Psoas muscle (tissue), 8 donors: ENCODE data around the gene CFAP92. TPM values are rescaled to one million over a fixed set of nuclear protein-coding genes. Genes with fewer than 3 reads are reported as not detected.

Experiments used
- ATAC-seq, 4 donors: fragments of 200-7000 bp; cut with Tn5 transposase; one replicate each; pipeline ENCODE4 v1.9.1; 2020; ENCODE audit warnings: moderate library complexity in 3 of 4, mild to moderate bottlenecking in 2 of 4
- DNase-seq, 2 donors: peaks; one replicate each; pipeline ENCODE4 v3.0.0-alpha.2; 2020
- H3K27ac ChIP-seq: fragments of 200-600 bp; one replicate; pipeline ENCODE4 v1.8.0; 2022
- H3K27me3 ChIP-seq, 3 donors: fragments of 200-600 bp in 1 of 3; one replicate each; pipeline versions ENCODE4 v1.6.1 to v1.8.0; 2013 to 2022; ENCODE audit warnings: low read length in 2 of 3, mild to moderate bottlenecking in 2 of 3, moderate library complexity in 1 of 3; ENCODE audit not compliant: insufficient read depth in 3 of 3
- H3K36me3 ChIP-seq, 2 donors: fragments of 200-600 bp in 1 of 2; one replicate each; pipeline versions ENCODE4 v1.6.1 to v1.8.0; 2013 to 2022; ENCODE audit warnings: low read depth in 1 of 2, mild to moderate bottlenecking in 1 of 2, moderate library complexity in 1 of 2; ENCODE audit not compliant: insufficient read depth in 1 of 2
- H3K4me1 ChIP-seq: fragments of 200-600 bp; one replicate; pipeline ENCODE4 v1.8.0; 2022
- H3K4me3 ChIP-seq: fragments of 200-600 bp; one replicate; pipeline ENCODE4 v1.8.0; 2022; ENCODE audit warnings: mild to moderate bottlenecking
- H3K9me3 ChIP-seq: fragments of 200-600 bp; one replicate; pipeline ENCODE4 v1.8.0; 2022
- WGBS, 3 donors: extraction: QIAGEN DNeasy Blood & Tissue Kit; methylation state at CpG; one replicate each; pipeline versions ENCODE4 v1.1.6 to v1.1.7; 2013; 5-methylcytosine and 5-hydroxymethylcytosine counted together
- intact Hi-C, 2 donors: fragments of 100-400 bp; cut with DNase I; formaldehyde crosslinking; loops; one replicate each; pipeline versions ENCODE4 v1.11.0 to v1.14.2; 2022
- polyA plus RNA-seq, 3 donors: library from polyadenylated mRNA; stranded (reverse); fragments of 200-250 nt; gene quantifications; one replicate each; pipeline ENCODE4 v1.2.3, GENCODE V29; 2013
- total RNA-seq, 4 donors: library from RNA; stranded (reverse); fragmentation: NEBNext Ultra II Directional in 2 of 4; extraction: Animal tissue kit (Norgen Biotek cat#: 25700) in 2 of 4; gene quantifications; one replicate each; pipeline versions ENCODE4 v1.2.1 to v1.2.4, GENCODE V29; 2021 to 2023
- TF ChIP-seq, protein P1 (sequence below): fragments of 200-600 bp; IDR thresholded peaks from one replicate; pipeline ENCODE4 v1.8.0; 2022; ENCODE audit warnings: antibody characterized with exemption
- donor health status: healthy with polysubstance abuse.
- donor health status: DM: no; HTN: no; CAD: no; lungs with moderate emphysema.
- donor health status: Bipolar disorder and iron deficiency.
- donor health status: healthy.
- donor health status: DM: yes; HTN: yes; CAD: no.
- donor health status: DM: no; HTN: no; CAD: no.
- donor health status: DM: no; HTN: no; CAD: no.
- donor health status: DM: yes; HTN: yes; CAD: no.

Gene CFAP92
- total and polyA plus RNA-seq, 7 donors: 0.07 to 0.86 (median 0.15) TPM

DNA sequence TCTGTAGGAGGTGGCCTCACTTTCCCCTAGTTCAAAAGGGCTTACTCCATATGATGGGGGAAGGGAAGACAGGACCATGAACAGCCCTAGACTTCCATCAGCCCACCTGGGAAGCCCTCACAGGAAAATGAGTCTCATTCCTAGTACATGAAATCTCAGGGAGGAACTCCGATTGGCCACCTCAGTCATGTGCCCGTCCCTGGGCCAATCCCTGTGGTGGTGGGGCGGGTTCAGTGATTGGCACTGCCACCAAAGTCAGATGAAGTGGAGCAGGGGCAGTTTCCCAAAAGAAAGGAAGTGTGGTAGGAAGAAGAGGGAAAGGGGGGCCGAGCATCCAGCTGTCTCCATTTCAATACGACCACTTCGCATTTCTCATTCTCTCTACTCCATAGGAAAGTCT is 40.8 kb upstream of the CFAP92 start:
- WGBS, 3 donors: 77 to 78% (median 78%) methylated on average over 6 of the region's 6 CpGs
- intact Hi-C loops: no loop called here
- DNase-seq (no peak), ATAC-seq (no peak)
- Histone ChIP-seq H3K27ac (no peak overlapping the region), H3K9me3 (peaks cover 3% of the 10 kb centered on the region), H3K4me3 (no peak overlapping the region), H3K36me3 (no peaks in the 10 kb centered on the region), H3K4me1 (no peaks in the 10 kb centered on the region), H3K27me3 (peaks cover 0 to 3% (median 0%) of the 10 kb centered on the region in 3 donors)
- TF ChIP-seq, protein P1, sequence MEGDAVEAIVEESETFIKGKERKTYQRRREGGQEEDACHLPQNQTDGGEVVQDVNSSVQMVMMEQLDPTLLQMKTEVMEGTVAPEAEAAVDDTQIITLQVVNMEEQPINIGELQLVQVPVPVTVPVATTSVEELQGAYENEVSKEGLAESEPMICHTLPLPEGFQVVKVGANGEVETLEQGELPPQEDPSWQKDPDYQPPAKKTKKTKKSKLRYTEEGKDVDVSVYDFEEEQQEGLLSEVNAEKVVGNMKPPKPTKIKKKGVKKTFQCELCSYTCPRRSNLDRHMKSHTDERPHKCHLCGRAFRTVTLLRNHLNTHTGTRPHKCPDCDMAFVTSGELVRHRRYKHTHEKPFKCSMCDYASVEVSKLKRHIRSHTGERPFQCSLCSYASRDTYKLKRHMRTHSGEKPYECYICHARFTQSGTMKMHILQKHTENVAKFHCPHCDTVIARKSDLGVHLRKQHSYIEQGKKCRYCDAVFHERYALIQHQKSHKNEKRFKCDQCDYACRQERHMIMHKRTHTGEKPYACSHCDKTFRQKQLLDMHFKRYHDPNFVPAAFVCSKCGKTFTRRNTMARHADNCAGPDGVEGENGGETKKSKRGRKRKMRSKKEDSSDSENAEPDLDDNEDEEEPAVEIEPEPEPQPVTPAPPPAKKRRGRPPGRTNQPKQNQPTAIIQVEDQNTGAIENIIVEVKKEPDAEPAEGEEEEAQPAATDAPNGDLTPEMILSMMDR: no peak

DNA sequence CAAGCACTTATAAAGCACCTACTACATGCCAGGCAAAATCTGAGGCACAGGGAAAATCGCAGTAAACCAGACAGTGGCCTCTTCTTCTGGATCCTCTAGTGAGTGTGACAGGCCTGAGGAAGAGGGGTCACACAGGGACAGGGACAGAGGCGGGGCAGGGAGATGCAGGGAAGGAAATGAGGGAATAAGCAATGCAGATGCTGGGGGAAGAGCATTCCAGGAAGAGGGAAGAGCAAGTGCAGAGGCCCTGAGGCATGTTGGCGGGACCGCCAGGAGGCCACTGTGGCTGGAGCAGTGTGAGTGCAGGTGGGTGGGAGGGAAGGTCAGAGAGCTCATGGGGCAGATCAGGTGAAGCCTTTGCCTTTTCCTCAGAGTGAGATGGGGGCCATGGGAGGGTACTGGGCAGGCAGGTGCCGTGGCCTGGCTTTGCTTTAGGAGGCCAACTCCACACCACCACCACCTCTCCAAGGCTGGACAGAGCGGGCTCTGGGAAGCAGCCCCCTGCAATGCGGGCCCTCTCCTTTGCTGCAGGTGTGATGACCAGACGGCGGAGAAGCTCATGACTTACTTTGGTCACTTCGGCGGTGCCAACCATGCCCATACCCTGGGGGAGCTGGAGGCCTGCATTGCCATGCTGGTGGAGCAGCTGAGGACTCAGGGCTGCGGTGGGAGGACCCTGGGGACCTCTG is 39.9 kb upstream of the CFAP92 start:
- no peak for ATAC-seq
- intact Hi-C loops: no loop called here
- H3K27me3 ChIP-seq: no peaks in the 10 kb centered on the region

DNA sequence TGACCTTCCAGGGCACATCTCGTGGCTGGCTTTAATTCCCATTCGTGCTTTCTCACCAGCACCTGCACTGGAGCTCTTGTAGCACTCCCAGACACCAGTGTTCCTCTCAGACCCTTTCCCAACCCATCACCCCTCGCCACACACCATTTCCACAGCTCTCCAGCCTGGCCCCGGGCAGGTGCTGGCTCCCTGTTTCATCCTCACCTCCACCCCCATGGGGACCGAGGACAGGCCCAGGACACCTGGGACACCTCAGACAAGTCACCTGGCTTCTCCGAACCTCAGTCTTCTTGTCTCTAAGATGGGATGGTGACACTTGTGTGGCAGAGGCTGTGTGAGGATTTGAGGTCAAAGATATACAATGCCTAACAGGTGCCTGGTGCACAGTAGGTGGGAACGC is 39.3 kb upstream of the CFAP92 start:
- H3K4me3 ChIP-seq: no peak overlapping the region
- intact Hi-C loops: no loop called here
- 86 to 89% (median 87%) methylated on average over 7 of the region's 7 CpGs for WGBS, 3 donors
- H3K27me3 ChIP-seq: no peaks in the 10 kb centered on the region
- DNase-seq (no peak), ATAC-seq (no peak)
- H3K36me3 ChIP-seq: no peaks in the 10 kb centered on the region
- H3K27ac ChIP-seq: no peak overlapping the region
- TF ChIP-seq, protein P1: no peak
- peaks cover 3% of the 10 kb centered on the region for H3K9me3 ChIP-seq
- H3K4me1 ChIP-seq: no peaks in the 10 kb centered on the region

More for the DNA sequence above, 39.9 kb upstream of the CFAP92 start:
- 81 to 82% (median 81%) methylated on average over 12 of the region's 12 CpGs for WGBS, 3 donors
- TF ChIP-seq, protein P1: no peak
- no peak overlapping the region for H3K4me3 ChIP-seq
- DNase-seq: no peak
- no peak overlapping the region for H3K27ac ChIP-seq
- H3K4me1 ChIP-seq: no peaks in the 10 kb centered on the region
- peaks cover 3% of the 10 kb centered on the region for H3K9me3 ChIP-seq
- H3K36me3 ChIP-seq: no peaks in the 10 kb centered on the region

DNA sequence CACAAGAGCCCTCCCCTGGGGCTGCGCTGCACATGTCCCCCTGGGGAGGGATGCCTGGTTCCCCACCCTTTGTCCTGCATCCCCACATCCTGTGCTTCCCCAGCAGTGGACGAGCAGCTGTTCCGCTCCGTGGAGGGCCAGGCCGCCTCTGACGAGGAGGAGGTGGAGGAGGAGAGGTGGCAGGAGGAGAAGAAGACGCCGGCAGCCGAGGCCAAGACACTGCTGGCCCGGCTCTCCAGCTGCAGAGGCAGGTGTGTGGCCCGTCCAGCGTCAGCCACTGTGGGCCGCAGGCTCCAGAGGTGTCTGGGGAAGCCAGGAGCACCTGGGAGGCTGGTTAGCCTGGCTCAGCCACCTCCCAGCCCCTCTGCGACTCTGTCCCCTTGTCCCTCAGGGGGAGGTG is 38.8 kb upstream of the CFAP92 start:
- no peaks in the 10 kb centered on the region for H3K36me3 ChIP-seq
- no peak for ATAC-seq
- intact Hi-C loops: no loop called here
- TF ChIP-seq, protein P1: no peak
- no peak overlapping the region for H3K4me3 ChIP-seq
- 71 to 80% (median 74%) methylated on average over 13 to 14 of the region's 14 CpGs for WGBS, 3 donors
- H3K27me3 ChIP-seq: no peaks in the 10 kb centered on the region
- H3K9me3 ChIP-seq: peaks cover 3% of the 10 kb centered on the region
- no peak for DNase-seq
- no peaks in the 10 kb centered on the region for H3K4me1 ChIP-seq
- no peak overlapping the region for H3K27ac ChIP-seq
